Measurements from ENCODE around the gene TRIM46. TPM values are rescaled to one million over a fixed set of nuclear protein-coding genes. Genes with fewer than 3 reads are reported as not detected.

The TRIM46 gene
- total RNA-seq, 4 donors from 2014 or later: 0.17 to 1.2 (median 0.62) TPM; not detected in 1

DNA sequence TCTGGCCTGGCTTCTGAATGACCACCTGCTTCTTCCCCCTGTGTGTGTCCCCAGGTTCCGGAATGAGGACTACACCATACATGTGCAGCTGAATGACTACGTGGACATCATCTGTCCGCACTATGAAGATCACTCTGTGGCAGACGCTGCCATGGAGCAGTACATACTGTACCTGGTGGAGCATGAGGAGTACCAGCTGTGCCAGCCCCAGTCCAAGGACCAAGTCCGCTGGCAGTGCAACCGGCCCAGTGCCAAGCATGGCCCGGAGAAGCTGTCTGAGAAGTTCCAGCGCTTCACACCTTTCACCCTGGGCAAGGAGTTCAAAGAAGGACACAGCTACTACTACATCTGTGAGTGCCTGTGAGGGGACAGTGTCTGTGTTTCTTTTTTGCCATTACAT lies 42.4 kb upstream of the TRIM46 start:
- DNase-seq (ENCODE audit: low spot score in 2 of 2): no peak
- WGBS, 2 donors: 55 to 69% methylated on average over 8 of the region's 8 CpGs
- no peak overlapping the region for H3K4me3 ChIP-seq (ENCODE audit: low read depth, poor library complexity, severe bottlenecking)
- TF ChIP-seq, protein P1, sequence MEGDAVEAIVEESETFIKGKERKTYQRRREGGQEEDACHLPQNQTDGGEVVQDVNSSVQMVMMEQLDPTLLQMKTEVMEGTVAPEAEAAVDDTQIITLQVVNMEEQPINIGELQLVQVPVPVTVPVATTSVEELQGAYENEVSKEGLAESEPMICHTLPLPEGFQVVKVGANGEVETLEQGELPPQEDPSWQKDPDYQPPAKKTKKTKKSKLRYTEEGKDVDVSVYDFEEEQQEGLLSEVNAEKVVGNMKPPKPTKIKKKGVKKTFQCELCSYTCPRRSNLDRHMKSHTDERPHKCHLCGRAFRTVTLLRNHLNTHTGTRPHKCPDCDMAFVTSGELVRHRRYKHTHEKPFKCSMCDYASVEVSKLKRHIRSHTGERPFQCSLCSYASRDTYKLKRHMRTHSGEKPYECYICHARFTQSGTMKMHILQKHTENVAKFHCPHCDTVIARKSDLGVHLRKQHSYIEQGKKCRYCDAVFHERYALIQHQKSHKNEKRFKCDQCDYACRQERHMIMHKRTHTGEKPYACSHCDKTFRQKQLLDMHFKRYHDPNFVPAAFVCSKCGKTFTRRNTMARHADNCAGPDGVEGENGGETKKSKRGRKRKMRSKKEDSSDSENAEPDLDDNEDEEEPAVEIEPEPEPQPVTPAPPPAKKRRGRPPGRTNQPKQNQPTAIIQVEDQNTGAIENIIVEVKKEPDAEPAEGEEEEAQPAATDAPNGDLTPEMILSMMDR (IDR thresholded peaks at IDR 0.05): no peak
- intact Hi-C loops (cut with DNase I; ENCODE audit: low total_unique reads): no loop called here

GRCh38 chr1:155131856-155132255 lies 41.8 kb upstream of the TRIM46 start:
- intact Hi-C loops (cut with DNase I; ENCODE audit: low total_unique reads): no loop called here

GRCh38 chr1:155133799-155134281 lies 39.8 kb upstream of the TRIM46 start:
- no peak for TF ChIP-seq POLR2A (IDR thresholded peaks at IDR 0.05)
- TF ChIP-seq, protein P1 (IDR thresholded peaks at IDR 0.05): no peak
- DNase-seq (ENCODE audit: low spot score in 2 of 2): no peak
- WGBS, 2 donors: 61 to 66% methylated on average over 7 of the region's 7 CpGs
- intact Hi-C loops (cut with DNase I; ENCODE audit: low total_unique reads): no loop called here
- no peak overlapping the region for H3K4me3 ChIP-seq (ENCODE audit: low read depth, poor library complexity, severe bottlenecking)

More at GRCh38 chr1:155131856-155132255, 41.8 kb upstream of the TRIM46 start:
- TF ChIP-seq, protein P1 (IDR thresholded peaks at IDR 0.05): no peak
- no peak for TF ChIP-seq POLR2A (IDR thresholded peaks at IDR 0.05)
- WGBS, 2 donors: 54 to 58% methylated on average over 2 of the region's 2 CpGs
- DNase-seq (ENCODE audit: low spot score in 2 of 2): no peak
- H3K4me3 ChIP-seq (ENCODE audit: low read depth, poor library complexity, severe bottlenecking): no peak overlapping the region

DNA sequence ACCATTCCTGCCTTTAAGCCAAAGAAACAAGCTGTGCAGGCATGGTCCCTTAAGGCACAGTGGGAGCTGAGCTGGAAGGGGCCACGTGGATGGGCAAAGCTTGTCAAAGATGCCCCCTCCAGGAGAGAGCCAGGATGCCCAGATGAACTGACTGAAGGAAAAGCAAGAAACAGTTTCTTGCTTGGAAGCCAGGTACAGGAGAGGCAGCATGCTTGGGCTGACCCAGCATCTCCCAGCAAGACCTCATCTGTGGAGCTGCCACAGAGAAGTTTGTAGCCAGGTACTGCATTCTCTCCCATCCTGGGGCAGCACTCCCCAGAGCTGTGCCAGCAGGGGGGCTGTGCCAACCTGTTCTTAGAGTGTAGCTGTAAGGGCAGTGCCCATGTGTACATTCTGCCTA lies 39.3 kb upstream of the TRIM46 start:
- WGBS, 2 donors: 21 to 47% methylated on average over 1 of the region's 1 CpG
- intact Hi-C loops (cut with DNase I; ENCODE audit: low total_unique reads): no loop called here
- H3K4me3 ChIP-seq (ENCODE audit: low read depth, poor library complexity, severe bottlenecking): no peak overlapping the region
- DNase-seq (ENCODE audit: low spot score in 2 of 2): no peak
- no peak for TF ChIP-seq POLR2A (IDR thresholded peaks at IDR 0.05)
- TF ChIP-seq, protein P1 (IDR thresholded peaks at IDR 0.05): no peak

DNA sequence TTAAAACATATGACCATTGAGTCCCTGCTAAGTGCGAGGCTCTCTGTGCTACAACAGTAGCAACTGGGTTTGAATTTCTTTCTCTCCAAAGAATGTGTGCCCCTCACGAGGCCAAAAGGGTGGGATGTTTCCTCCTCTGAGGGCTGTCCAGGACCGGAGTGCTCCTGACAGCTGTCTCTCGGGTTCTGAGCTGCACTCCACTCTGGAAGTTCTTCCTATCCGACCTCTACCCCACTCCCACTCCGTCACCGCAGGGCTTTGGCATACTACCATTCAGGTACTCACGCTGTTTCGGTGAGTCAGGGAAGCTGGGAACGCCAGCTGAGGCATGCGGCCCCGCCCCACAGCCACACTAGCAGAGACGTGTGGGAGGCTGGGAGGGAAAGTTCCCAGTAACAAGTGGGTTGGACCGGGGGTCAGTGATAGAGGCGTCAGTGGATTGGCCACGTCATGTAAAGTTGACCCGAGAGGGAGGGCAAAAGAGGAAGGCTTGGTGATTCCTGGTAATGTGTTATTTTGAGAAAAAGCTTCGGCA lies 38.7 kb upstream of the TRIM46 start:
- DNase-seq (ENCODE audit: low spot score in 2 of 2): peak; percentile 94 to 97
- TF ChIP-seq POLR2A (IDR thresholded peaks at IDR 0.05): no peak
- TF ChIP-seq, protein P1 (IDR thresholded peaks at IDR 0.05): no peak
- 4 to 7% methylated on average over 18 of the region's 18 CpGs for WGBS, 2 donors
- H3K4me3 ChIP-seq (ENCODE audit: low read depth, poor library complexity, severe bottlenecking): peak overlapping the region; percentile 60
- intact Hi-C loops (cut with DNase I; ENCODE audit: low total_unique reads): no loop called here

Measured in lower leg skin (tissue), 4 donors.